HG03378 (cell line): ENCODE data around the gene ZNF81.
A peak's percentile ranks its signal among the peaks of the same experiment; 100 is the strongest.
"Not testable (repeated sequence)": the region's sequence is repeated elsewhere in the genome, so short reads cannot be mapped to it uniquely, and the experiment has no call there.

Experiments used
- ATAC-seq: cut with Tn5 transposase; IDR thresholded peaks from one replicate; pipeline ENCODE4 v1.9.1; 2021; ENCODE audit warnings: mild to moderate bottlenecking, moderate library complexity; ENCODE audit not compliant: unreplicated experiment

The ZNF81 gene

GRCh38 chrX:47927212-47927611 is 90.5 kb downstream of the ZNF81 start:
- ATAC-seq, result peak; percentile 44

GRCh38 chrX:47931970-47932369 is 95.3 kb downstream of the ZNF81 start:
- ATAC-seq, result not testable (repeated sequence)

DNA sequence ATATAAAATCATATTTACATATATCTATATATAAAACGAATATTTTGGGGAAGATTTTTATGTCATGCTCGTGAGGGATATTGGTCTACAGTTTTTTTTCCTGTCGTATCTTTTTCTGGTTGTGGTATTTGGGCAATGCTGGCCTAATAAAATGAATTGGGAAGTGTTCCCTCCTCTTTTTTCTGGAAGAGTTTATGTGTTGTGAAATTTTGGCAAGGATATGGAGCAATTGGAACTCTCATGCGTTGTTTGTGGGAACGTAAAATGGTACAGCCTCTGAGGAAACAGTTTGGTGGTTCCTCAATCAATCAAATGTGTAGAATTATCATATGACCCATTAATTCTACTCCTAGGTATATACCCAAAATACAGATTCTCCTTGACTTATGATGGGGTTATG is 97.2 kb downstream of the ZNF81 start:
- ATAC-seq, result no peak

- no peak for ATAC-seq
Observed at GRCh38 chrX:47936224-47936939, 99.7 kb downstream of the ZNF81 start.

GRCh38 chrX:47936940-47937317 is 100.2 kb downstream of the ZNF81 start:
- ATAC-seq, result no peak

DNA sequence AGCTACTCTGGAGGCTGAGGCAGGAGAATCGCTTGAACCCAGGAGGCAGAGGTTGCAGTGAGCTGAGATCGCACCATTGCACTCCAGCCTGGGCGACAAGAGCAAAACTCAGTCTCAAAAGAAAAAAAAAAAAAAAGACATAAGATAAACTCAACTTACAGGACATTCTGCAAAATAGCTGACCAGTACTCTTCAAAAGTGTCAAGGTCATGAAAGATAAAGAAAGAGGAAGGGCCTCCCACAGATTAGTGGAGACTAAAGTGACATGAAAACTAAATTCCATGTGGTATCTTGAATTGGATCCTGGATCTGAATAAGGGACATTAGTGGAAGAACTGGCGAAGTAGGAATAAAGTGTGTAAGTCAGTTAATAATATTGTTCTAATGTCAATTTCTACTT is 103.7 kb downstream of the ZNF81 start:
- ATAC-seq, result no peak

DNA sequence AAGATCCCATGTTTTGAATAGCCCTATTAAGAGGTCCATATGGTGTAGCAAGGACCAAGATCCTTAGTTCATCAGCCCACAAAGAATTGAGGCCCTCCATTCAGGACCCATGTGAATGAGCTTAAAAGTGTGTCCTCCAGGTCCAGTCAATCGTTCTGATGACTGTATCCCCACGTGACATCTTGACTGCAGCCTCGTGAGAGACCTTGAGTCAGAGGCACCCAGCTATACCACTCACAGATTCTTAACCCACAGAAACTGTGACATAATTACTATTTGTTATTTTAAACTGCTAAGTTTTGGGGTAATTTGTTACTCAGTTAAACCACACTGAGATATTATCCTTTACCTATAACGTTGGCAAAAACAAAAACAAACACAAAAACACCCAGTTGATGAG is 104.7 kb downstream of the ZNF81 start:
- no peak for ATAC-seq

DNA sequence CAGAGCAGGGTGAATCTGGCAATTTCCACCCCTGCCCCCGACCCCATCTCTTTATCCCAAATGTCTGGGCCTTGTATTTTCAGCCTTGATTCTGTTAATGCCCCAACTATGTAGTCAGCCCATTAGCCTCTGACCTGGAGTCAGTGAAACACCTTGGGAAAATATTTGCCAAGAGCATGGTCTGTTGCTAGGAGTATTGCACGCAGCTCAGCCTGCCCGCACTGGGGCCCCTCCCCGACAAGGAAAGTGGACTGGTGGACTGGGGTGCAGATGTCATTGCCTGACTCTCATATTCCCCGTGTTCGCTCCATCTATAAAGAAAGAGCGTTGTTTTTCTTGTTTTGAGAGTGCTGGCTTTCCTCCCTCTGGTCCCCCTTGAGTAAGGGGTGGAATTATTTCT is 118.6 kb downstream of the ZNF81 start:
- not testable (repeated sequence) for ATAC-seq

- ATAC-seq, result no peak
Observed at GRCh38 chrX:47956016-47956415, 119.3 kb downstream of the ZNF81 start.

GRCh38 chrX:47958206-47958605 is 121.5 kb downstream of the ZNF81 start:
- not testable (repeated sequence) for ATAC-seq

GRCh38 chrX:47958761-47959342 is 122.2 kb downstream of the ZNF81 start:
- ATAC-seq, result no peak

DNA sequence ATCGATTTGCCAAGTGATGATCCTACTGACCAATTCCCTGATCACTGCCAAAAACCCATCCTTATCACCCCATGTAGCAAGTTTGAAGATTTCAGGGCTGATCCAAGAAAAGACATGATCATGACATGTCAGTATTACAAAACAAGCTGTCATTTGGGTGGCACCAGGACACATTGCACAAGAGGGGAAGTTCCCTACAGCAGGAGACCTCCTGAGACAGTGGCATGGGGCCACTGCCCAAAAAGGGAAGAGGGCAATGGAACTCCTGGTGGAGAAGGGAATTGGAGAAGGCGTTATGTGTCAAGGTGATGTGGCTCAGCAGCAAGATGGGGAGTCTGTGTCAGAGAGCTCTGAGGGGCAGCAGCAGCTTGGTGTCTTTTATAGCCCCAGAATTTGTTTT is 123.7 kb downstream of the ZNF81 start:
- no peak for ATAC-seq

DNA sequence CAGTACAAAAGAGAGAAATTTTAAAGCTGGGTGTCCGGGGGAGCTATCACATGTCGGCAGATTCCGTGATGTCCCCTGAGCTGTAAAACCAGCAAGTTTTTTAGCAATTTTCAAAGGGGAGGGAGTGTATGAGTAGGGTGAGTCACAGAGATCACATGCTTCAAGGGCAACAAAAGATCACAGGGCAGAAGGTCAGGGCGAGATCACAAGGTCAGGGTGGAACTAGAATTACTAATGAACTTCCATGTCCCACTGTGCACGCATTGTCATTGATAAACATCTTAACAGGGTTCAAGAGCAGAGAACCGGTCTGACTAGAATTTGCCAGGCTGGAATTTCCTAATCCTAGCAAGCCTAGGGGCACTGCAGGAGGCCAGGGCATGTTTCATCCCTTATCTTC is 125.1 kb downstream of the ZNF81 start:
- ATAC-seq, result not testable (repeated sequence)

- not testable (repeated sequence) for ATAC-seq
Observed at GRCh38 chrX:47965526-47965925, 128.8 kb downstream of the ZNF81 start.
